Activated T-cell treated with anti-CD3 and anti-CD28 coated beads for 24 hours (primary cell): ENCODE data around the gene FOXE1.

Experiments used
- DNase-seq: peaks from one replicate; pipeline ENCODE4 v3.0.0-alpha.2; 2020; ENCODE audit warnings: low read depth

The FOXE1 gene

GRCh38 chr9:97848480-97849237 is 4.4 kb upstream of the FOXE1 start:
- DNase-seq, result no peak

GRCh38 chr9:97849980-97850379 is 3.0 kb upstream of the FOXE1 start:
- DNase-seq, result no peak

- DNase-seq, result no peak
Observed at GRCh38 chr9:97850746-97851445, 2.1 kb upstream of the FOXE1 start.

GRCh38 chr9:97851446-97851883 is 1.6 kb upstream of the FOXE1 start:
- DNase-seq, result no peak

GRCh38 chr9:97852001-97852398 is 1.0 kb upstream of the FOXE1 start:
- no peak for DNase-seq

- DNase-seq, result no peak
Observed at GRCh38 chr9:97852399-97853055, 499 bp upstream of the FOXE1 start.

- DNase-seq, result peak; percentile 48
Observed at GRCh38 chr9:97853844-97854695, 1.0 kb downstream of the FOXE1 start.

GRCh38 chr9:97854696-97855485 is 1.9 kb downstream of the FOXE1 start:
- no peak for DNase-seq

GRCh38 chr9:97855486-97855875 is 2.5 kb downstream of the FOXE1 start:
- DNase-seq, result no peak

- no peak for DNase-seq
Observed at GRCh38 chr9:97855899-97856298, 2.9 kb downstream of the FOXE1 start.

- DNase-seq, result no peak
Observed at GRCh38 chr9:97856857-97857605, 4.0 kb downstream of the FOXE1 start.

GRCh38 chr9:97857606-97858392 is 4.8 kb downstream of the FOXE1 start:
- DNase-seq, result no peak

GRCh38 chr9:97858393-97858713 is 5.3 kb downstream of the FOXE1 start:
- no peak for DNase-seq

- DNase-seq, result no peak
Observed at GRCh38 chr9:97858826-97859225, 5.8 kb downstream of the FOXE1 start.

- no peak for DNase-seq
Observed at GRCh38 chr9:97859346-97859745, 6.3 kb downstream of the FOXE1 start.

GRCh38 chr9:97860451-97861147 is 7.6 kb downstream of the FOXE1 start:
- DNase-seq, result no peak

GRCh38 chr9:97861148-97861475 is 8.1 kb downstream of the FOXE1 start:
- DNase-seq, result no peak

- DNase-seq, result no peak
Observed at GRCh38 chr9:97863314-97863713, 10.3 kb downstream of the FOXE1 start.

- DNase-seq, result no peak
Observed at GRCh38 chr9:97864396-97864795, 11.4 kb downstream of the FOXE1 start.
